ENCODE data around the gene CLSTN2. TPM values are rescaled to one million over a fixed set of nuclear protein-coding genes. Genes with fewer than 3 reads are reported as not detected.

The CLSTN2 gene
- total RNA-seq, 4 donors from 2014 or later = 13.4 to 21.3 (median 19.4) TPM

DNA sequence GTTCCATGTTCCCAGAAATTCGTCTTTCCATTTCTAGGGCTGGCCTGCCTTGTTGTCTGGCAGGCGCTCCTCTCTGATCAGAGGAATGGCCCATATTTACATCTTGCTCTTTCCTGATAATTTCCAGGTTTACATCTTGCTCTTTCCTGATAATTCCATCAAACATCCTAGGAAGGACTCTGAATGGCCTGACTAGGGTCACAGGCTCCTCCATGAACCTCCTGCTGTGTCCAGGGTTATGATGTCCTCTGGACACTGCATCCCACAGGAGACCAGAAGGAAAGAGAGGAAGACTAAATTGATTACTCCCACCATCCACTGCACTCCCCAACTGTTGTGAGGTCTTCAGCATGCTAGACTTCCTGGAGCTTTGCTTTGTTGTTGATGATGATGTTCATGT lies 75.4 kb downstream of the CLSTN2 start:
- Histone ChIP-seq H3K4me1 (no peaks in the 10 kb centered on the region), H3K4me3 (no peak overlapping the region), H3K27ac (no peak overlapping the region), H3K27me3 (no peaks in the 10 kb centered on the region), H3K36me3 (no peaks in the 10 kb centered on the region), H3K9me3 (no peaks in the 10 kb centered on the region)
- no peak for TF ChIP-seq EP300 (IDR thresholded peaks at IDR 0.05)
- no peak for DNase-seq (ENCODE audit: low spot score in 2 of 2)
- 73 to 77% methylated on average over 2 of the region's 2 CpGs for WGBS, 2 donors

DNA sequence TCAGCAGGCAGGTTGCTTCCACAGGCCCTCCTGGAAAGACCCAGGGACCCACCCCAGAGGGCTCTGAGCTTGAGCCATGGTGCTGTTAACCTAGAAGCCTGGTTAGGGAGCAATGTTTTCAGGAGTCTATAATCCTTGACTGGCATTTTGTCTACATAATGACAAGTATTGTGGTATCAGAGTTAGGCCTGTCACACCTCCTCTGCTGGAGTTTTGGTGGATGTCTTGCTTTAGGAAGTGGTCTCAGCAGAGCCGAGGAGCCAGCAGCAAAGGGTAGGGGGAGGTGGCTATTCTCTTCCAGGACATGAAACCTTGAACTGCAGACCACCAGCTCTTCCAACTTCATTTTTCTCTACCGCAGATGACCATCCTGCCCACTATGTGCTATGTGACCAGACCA lies 76.1 kb downstream of the CLSTN2 start:
- Histone ChIP-seq H3K9me3 (no peaks in the 10 kb centered on the region), H3K27me3 (no peaks in the 10 kb centered on the region), H3K4me1 (no peaks in the 10 kb centered on the region), H3K27ac (no peak overlapping the region), H3K36me3 (no peaks in the 10 kb centered on the region), H3K4me3 (no peak overlapping the region)
- WGBS, 2 donors = 94 to 100% methylated on average over 2 of the region's 2 CpGs
- DNase-seq (ENCODE audit: low spot score in 2 of 2) = no peak
- TF ChIP-seq POLR2A (IDR thresholded peaks at IDR 0.05) (no peak), EP300 (IDR thresholded peaks at IDR 0.05) (no peak)
- TF ChIP-seq, protein P1, sequence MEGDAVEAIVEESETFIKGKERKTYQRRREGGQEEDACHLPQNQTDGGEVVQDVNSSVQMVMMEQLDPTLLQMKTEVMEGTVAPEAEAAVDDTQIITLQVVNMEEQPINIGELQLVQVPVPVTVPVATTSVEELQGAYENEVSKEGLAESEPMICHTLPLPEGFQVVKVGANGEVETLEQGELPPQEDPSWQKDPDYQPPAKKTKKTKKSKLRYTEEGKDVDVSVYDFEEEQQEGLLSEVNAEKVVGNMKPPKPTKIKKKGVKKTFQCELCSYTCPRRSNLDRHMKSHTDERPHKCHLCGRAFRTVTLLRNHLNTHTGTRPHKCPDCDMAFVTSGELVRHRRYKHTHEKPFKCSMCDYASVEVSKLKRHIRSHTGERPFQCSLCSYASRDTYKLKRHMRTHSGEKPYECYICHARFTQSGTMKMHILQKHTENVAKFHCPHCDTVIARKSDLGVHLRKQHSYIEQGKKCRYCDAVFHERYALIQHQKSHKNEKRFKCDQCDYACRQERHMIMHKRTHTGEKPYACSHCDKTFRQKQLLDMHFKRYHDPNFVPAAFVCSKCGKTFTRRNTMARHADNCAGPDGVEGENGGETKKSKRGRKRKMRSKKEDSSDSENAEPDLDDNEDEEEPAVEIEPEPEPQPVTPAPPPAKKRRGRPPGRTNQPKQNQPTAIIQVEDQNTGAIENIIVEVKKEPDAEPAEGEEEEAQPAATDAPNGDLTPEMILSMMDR (IDR thresholded peaks at IDR 0.05) = no peak

DNA sequence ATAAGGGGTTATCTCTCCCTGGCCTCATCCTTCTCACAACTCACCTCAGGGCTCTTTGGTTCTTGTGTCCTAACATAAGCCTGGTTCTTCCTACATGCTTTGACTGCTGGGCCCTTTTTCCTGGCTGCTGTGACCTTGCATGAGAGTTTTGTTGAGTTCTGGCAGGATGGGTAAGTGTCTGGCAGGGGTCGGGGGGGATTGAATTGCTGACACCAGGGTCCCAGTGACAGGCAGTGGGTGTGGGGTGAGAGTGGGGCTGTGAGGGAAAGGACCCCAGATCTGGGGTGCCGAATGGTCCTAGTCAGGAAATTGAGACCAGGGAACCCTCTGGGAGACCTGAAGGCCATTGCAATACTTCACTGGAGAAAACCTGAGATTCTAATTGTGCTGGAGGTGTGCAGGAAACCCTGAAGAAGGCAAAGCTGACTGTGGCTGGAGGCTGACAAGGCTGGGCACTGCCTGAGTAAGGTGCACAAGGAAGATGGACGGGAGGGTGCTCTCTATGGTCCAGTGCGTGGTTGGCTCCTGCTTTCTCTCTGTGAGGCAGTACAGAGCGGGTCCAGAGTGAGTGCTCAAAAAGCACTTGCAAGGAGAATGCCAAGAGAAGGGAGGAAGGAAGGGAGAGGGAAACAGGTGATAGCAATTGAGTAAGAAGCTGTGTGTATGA lies 76.8 kb downstream of the CLSTN2 start:
- TF ChIP-seq EP300 (IDR thresholded peaks at IDR 0.05) (no peak), POLR2A (IDR thresholded peaks at IDR 0.05) (no peak)
- TF ChIP-seq, protein P1 (IDR thresholded peaks at IDR 0.05) = no peak

DNA sequence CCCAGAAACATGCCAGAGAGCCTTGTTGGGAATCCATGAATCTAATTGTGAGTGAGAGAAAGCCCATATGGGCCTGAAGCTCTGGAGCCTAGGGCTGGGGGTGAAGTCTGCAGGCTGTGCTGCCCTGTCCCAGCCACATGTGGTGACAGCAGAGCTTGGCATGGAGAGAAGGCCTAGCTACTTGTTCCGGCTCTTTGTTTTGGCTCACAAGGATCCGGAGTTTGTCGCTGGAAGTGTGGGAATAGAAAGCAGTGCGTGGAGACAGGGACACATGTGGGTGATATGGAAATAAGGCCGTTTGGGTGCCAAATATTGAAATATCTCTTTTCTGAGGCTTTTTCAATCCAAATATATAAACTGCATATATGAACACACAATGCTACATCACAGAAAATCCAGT lies 78.2 kb downstream of the CLSTN2 start:
- Histone ChIP-seq H3K27me3 (no peaks in the 10 kb centered on the region), H3K9me3 (no peaks in the 10 kb centered on the region), H3K4me3 (no peak overlapping the region), H3K36me3 (no peaks in the 10 kb centered on the region), H3K27ac (no peak overlapping the region), H3K4me1 (no peaks in the 10 kb centered on the region)
- TF ChIP-seq POLR2A (IDR thresholded peaks at IDR 0.05) (no peak), EP300 (IDR thresholded peaks at IDR 0.05) (no peak)
- TF ChIP-seq, protein P1 (IDR thresholded peaks at IDR 0.05) = no peak
- no peak for DNase-seq (ENCODE audit: low spot score in 2 of 2)
- WGBS, 2 donors = 87 to 91% methylated on average over 5 of the region's 5 CpGs

More for the DNA sequence above, 76.8 kb downstream of the CLSTN2 start:
- H3K27me3 ChIP-seq = no peaks in the 10 kb centered on the region
- 94% methylated on average over 5 of the region's 5 CpGs for WGBS, 2 donors
- no peak for DNase-seq (ENCODE audit: low spot score in 2 of 2)
- no peaks in the 10 kb centered on the region for H3K4me1 ChIP-seq
- no peak overlapping the region for H3K4me3 ChIP-seq
- H3K9me3 ChIP-seq = no peaks in the 10 kb centered on the region
- no peak overlapping the region for H3K27ac ChIP-seq
- H3K36me3 ChIP-seq = no peaks in the 10 kb centered on the region

DNA sequence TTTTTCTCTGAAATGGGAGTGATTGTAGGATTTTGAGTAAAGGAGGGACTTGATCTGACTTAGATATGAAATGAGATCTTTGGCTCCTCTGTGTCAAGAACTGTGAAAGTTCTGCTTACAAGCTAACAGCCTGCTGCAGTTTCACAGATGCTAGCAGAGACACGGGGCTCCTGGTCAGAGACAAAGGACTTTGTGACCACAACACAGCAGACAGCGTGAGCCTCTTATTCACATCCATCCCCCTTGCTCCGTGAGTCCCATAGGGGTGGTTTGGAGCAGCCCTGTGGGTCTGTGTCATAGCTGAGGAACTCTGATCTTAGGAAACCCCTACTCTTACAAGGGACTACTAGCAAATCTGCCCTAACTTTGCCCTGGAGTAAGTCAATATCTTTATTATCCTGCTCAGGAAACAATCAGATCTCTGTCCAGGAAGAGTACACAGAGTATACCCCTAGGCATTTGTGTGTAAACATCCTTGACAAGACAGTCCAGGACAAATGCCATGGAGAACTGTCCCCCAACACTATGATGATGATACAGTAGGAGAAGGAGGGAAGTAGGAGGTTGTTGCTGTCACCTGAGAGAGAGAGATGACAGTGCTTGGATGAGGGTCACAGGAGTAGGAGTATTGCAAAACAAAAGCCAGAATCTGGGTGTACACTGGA lies 80.0 kb downstream of the CLSTN2 start:
- Histone ChIP-seq H3K9me3 (no peaks in the 10 kb centered on the region), H3K27me3 (no peaks in the 10 kb centered on the region), H3K4me3 (no peak overlapping the region), H3K27ac (no peak overlapping the region), H3K36me3 (no peaks in the 10 kb centered on the region), H3K4me1 (no peaks in the 10 kb centered on the region)
- TF ChIP-seq, protein P1 (IDR thresholded peaks at IDR 0.05) = no peak
- TF ChIP-seq POLR2A (IDR thresholded peaks at IDR 0.05) = no peak
- no peak for TF ChIP-seq EP300 (IDR thresholded peaks at IDR 0.05)
- 59 to 60% methylated on average over 3 of the region's 3 CpGs for WGBS, 2 donors
- no peak for DNase-seq (ENCODE audit: low spot score in 2 of 2)

Data from tibial nerve (tissue), 4 donors.